ENCODE measurements around the gene LCE1C. TPM values are rescaled to one million over a fixed set of nuclear protein-coding genes. Genes with fewer than 3 reads are reported as not detected.
A peak's percentile ranks its signal among the peaks of the same experiment; 100 is the strongest.

The LCE1C gene
- polyA plus RNA-seq, 2 of the 4 experiments (the other 2 are of a cell fraction), result not detected

DNA sequence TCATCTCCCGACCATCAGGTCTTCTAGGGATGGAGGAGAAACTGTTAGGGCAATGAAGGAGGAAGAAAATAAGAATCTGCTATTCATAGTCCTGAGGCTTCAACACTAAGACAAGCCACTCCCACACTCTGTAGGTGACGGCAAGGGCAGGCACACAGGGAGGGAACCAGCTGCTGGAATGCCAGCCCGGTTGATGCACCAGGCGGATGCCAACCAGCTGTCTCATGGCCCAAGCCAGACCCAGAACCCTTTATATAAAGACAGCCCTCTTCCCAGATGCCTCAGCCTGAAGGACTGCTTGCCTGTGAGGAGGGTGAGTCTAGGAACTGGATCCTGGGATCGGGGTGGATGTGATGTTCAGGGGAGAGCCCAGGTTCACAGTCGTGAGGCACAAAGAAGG lies 48.7 kb downstream of the LCE1C start, which contains the start of gene KPRP:
Gene KPRP, plus strand, starts transcription at position 279 of the 400 bp plus-strand sequence. CDS start 1,564 bp downstream, outside the sequence.
- no peaks in the 10 kb centered on the region for H3K9me3 ChIP-seq
- ChIA-PET CTCF (no interaction called here), POLR2A (no interaction called here)
- H3K27ac ChIP-seq, result no peak within 1 kb of the TSS
- no peak within 1 kb of the TSS for H3K4me3 ChIP-seq
- no peak within 1 kb of the TSS for H3K4me2 ChIP-seq
- TF ChIP-seq RCOR1 (IDR thresholded peaks at IDR 0.05; ENCODE audit: low read depth, low read length), result no peak
- DNase-seq (ENCODE audit: low read depth in 1 of 2, low spot score in 1 of 2), result no peak
- no peaks in the 10 kb centered on the region for H3K4me1 ChIP-seq
- WGBS (ENCODE audit: missing lambda C conversion rate), result 33% methylated on average over 6 of the region's 6 CpGs
- 0 out of 6 replicates have a peak, but pooled peaks of 1 of the 2 experiments have one; percentile 19 for ATAC-seq
- no peak for FAIRE-seq

DNA sequence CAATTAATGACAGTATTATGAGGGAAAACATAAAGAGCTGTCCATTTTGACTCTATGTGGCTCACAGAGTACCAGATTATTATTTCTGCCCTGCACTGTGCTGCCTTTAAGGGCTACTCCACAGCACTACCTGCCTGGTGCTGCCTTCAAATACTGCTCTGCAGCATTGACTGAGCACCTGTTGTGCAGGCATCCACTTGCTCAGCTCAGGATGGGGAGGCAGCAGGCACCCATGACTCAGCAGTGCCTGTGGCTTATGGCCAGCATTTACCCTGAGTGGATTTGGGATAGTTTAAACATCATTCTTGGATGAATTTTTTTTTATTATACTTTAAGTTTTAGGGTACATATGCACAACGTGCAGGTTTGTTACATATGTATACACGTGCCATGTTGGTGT lies 49.6 kb downstream of the LCE1C start:
- H3K4me3 ChIP-seq, result no peak overlapping the region
- no peak for ATAC-seq
- H3K9me3 ChIP-seq, result no peaks in the 10 kb centered on the region
- WGBS (ENCODE audit: missing lambda C conversion rate), result 11% methylated on average over 2 of the region's 2 CpGs
- no peak overlapping the region for H3K27ac ChIP-seq
- no peak overlapping the region for H3K4me2 ChIP-seq
- ChIA-PET CTCF (no interaction called here), POLR2A (no interaction called here)
- no peaks in the 10 kb centered on the region for H3K4me1 ChIP-seq
- TF ChIP-seq HES2 (IDR thresholded peaks at IDR 0.05), result no peak
- no peak for TF ChIP-seq RCOR1 (IDR thresholded peaks at IDR 0.05; ENCODE audit: low read depth, low read length)
- no peak for TF ChIP-seq POLR2AphosphoS2 (conservative IDR thresholded peaks at IDR 0.05; ENCODE audit: low read length)
- no peak for TF ChIP-seq HOXA7 (CRISPR knock-in tag; IDR thresholded peaks at IDR 0.05)
- FAIRE-seq, result no peak
- no peak for DNase-seq (ENCODE audit: low read depth in 1 of 2, low spot score in 1 of 2)

Other genes starting within 250 kb of the LCE1C start
- not detected in 2 replicates for gene LCE3E, start 239.9 kb downstream of the LCE1C start, polyA plus RNA-seq (2011; rRNA removed)
- not detected in 3 replicates for gene LCE3E, start 239.9 kb downstream of the LCE1C start, polyA plus RNA-seq (2017; fragmentation: RNase III; extraction: RNeasy Plus Mini Kit Qiagen cat#74134 plus additional on column Dnase treatment)
- gene LCE3D, start 226.1 kb downstream of the LCE1C start, polyA plus RNA-seq (2011; rRNA removed), result 0.23 and 0.36 TPM in 2 replicates
- gene LCE3D, start 226.1 kb downstream of the LCE1C start, polyA plus RNA-seq (2017; fragmentation: RNase III; extraction: RNeasy Plus Mini Kit Qiagen cat#74134 plus additional on column Dnase treatment), result 0.18 to 0.39 TPM (median 0.18 TPM) in 3 replicates
- gene LCE3C, start 206.4 kb downstream of the LCE1C start, polyA plus RNA-seq (2011; rRNA removed), result not detected in 2 replicates
- not detected in 3 replicates for gene LCE3C, start 206.4 kb downstream of the LCE1C start, polyA plus RNA-seq (2017; fragmentation: RNase III; extraction: RNeasy Plus Mini Kit Qiagen cat#74134 plus additional on column Dnase treatment)
- not detected in 2 replicates for gene LCE3B, start 192.8 kb downstream of the LCE1C start, polyA plus RNA-seq (2011; rRNA removed)
- not detected in 3 replicates for gene LCE3B, start 192.8 kb downstream of the LCE1C start, polyA plus RNA-seq (2017; fragmentation: RNase III; extraction: RNeasy Plus Mini Kit Qiagen cat#74134 plus additional on column Dnase treatment)
- gene LCE3A, start 183.5 kb downstream of the LCE1C start, polyA plus RNA-seq (2011; rRNA removed), result not detected in 2 replicates
- not detected in 3 replicates for gene LCE3A, start 183.5 kb downstream of the LCE1C start, polyA plus RNA-seq (2017; fragmentation: RNase III; extraction: RNeasy Plus Mini Kit Qiagen cat#74134 plus additional on column Dnase treatment)
- not detected in 2 replicates for gene LCE2D, start 143.3 kb downstream of the LCE1C start, polyA plus RNA-seq (2011; rRNA removed)
- gene LCE2D, start 143.3 kb downstream of the LCE1C start, polyA plus RNA-seq (2017; fragmentation: RNase III; extraction: RNeasy Plus Mini Kit Qiagen cat#74134 plus additional on column Dnase treatment), result not detected in 3 replicates
- gene LCE2C, start 131.4 kb downstream of the LCE1C start, polyA plus RNA-seq (2011; rRNA removed), result not detected in 2 replicates
- not detected in 3 replicates for gene LCE2C, start 131.4 kb downstream of the LCE1C start, polyA plus RNA-seq (2017; fragmentation: RNase III; extraction: RNeasy Plus Mini Kit Qiagen cat#74134 plus additional on column Dnase treatment)
- not detected in 2 replicates for gene LCE2B, start 120.5 kb downstream of the LCE1C start, polyA plus RNA-seq (2011; rRNA removed)
- gene LCE2B, start 120.5 kb downstream of the LCE1C start, polyA plus RNA-seq (2017; fragmentation: RNase III; extraction: RNeasy Plus Mini Kit Qiagen cat#74134 plus additional on column Dnase treatment), result not detected in 3 replicates
- not detected in 2 replicates for gene LCE2A, start 108.3 kb downstream of the LCE1C start, polyA plus RNA-seq (2011; rRNA removed)
- gene LCE2A, start 108.3 kb downstream of the LCE1C start, polyA plus RNA-seq (2017; fragmentation: RNase III; extraction: RNeasy Plus Mini Kit Qiagen cat#74134 plus additional on column Dnase treatment), result not detected in 3 replicates
- not detected in 2 replicates for gene LCE4A, start 98.5 kb downstream of the LCE1C start, polyA plus RNA-seq (2011; rRNA removed)
- gene LCE4A, start 98.5 kb downstream of the LCE1C start, polyA plus RNA-seq (2017; fragmentation: RNase III; extraction: RNeasy Plus Mini Kit Qiagen cat#74134 plus additional on column Dnase treatment), result not detected in 3 replicates
- not detected in 2 replicates for gene KPRP, start 48.6 kb downstream of the LCE1C start, polyA plus RNA-seq (2011; rRNA removed)
- gene KPRP, start 48.6 kb downstream of the LCE1C start, polyA plus RNA-seq (2017; fragmentation: RNase III; extraction: RNeasy Plus Mini Kit Qiagen cat#74134 plus additional on column Dnase treatment), result not detected in 3 replicates
- not detected in 2 replicates for gene LCE1F, start 31.5 kb downstream of the LCE1C start, polyA plus RNA-seq (2011; rRNA removed)
- not detected in 3 replicates for gene LCE1F, start 31.5 kb downstream of the LCE1C start, polyA plus RNA-seq (2017; fragmentation: RNase III; extraction: RNeasy Plus Mini Kit Qiagen cat#74134 plus additional on column Dnase treatment)
- gene LCE1E, start 20.4 kb downstream of the LCE1C start, polyA plus RNA-seq (2011; rRNA removed), result not detected in 2 replicates
- not detected in 3 replicates for gene LCE1E, start 20.4 kb downstream of the LCE1C start, polyA plus RNA-seq (2017; fragmentation: RNase III; extraction: RNeasy Plus Mini Kit Qiagen cat#74134 plus additional on column Dnase treatment)
- gene LCE1D, start 9.9 kb downstream of the LCE1C start, polyA plus RNA-seq (2011; rRNA removed), result not detected in 2 replicates
- not detected in 3 replicates for gene LCE1D, start 9.9 kb downstream of the LCE1C start, polyA plus RNA-seq (2017; fragmentation: RNase III; extraction: RNeasy Plus Mini Kit Qiagen cat#74134 plus additional on column Dnase treatment)
- gene LCE1B, start 5.3 kb upstream of the LCE1C start, polyA plus RNA-seq (2011; rRNA removed), result not detected in 2 replicates
- not detected in 3 replicates for gene LCE1B, start 5.3 kb upstream of the LCE1C start, polyA plus RNA-seq (2017; fragmentation: RNase III; extraction: RNeasy Plus Mini Kit Qiagen cat#74134 plus additional on column Dnase treatment)
- gene LCE1A, start 20.8 kb upstream of the LCE1C start, polyA plus RNA-seq (2011; rRNA removed), result not detected in 2 replicates
- not detected in 3 replicates for gene LCE1A, start 20.8 kb upstream of the LCE1C start, polyA plus RNA-seq (2017; fragmentation: RNase III; extraction: RNeasy Plus Mini Kit Qiagen cat#74134 plus additional on column Dnase treatment)
- not detected in 2 replicates for gene LCE6A, start 36.2 kb upstream of the LCE1C start, polyA plus RNA-seq (2011; rRNA removed)
- not detected in 3 replicates for gene LCE6A, start 36.2 kb upstream of the LCE1C start, polyA plus RNA-seq (2017; fragmentation: RNase III; extraction: RNeasy Plus Mini Kit Qiagen cat#74134 plus additional on column Dnase treatment)
- not detected in 2 replicates for gene LCE7A, start 53.3 kb upstream of the LCE1C start, polyA plus RNA-seq (2011; rRNA removed)
- not detected in 3 replicates for gene LCE7A, start 53.3 kb upstream of the LCE1C start, polyA plus RNA-seq (2017; fragmentation: RNase III; extraction: RNeasy Plus Mini Kit Qiagen cat#74134 plus additional on column Dnase treatment)
- gene SMCP, start 71.7 kb upstream of the LCE1C start, polyA plus RNA-seq (2011; rRNA removed), result not detected in 2 replicates
- gene SMCP, start 71.7 kb upstream of the LCE1C start, polyA plus RNA-seq (2017; fragmentation: RNase III; extraction: RNeasy Plus Mini Kit Qiagen cat#74134 plus additional on column Dnase treatment), result not detected in 3 replicates
- gene IVL, start 101.9 kb upstream of the LCE1C start, polyA plus RNA-seq (2011; rRNA removed), result not detected in 2 replicates
- gene IVL, start 101.9 kb upstream of the LCE1C start, polyA plus RNA-seq (2017; fragmentation: RNase III; extraction: RNeasy Plus Mini Kit Qiagen cat#74134 plus additional on column Dnase treatment), result not detected in 3 replicates
- gene SPRR5, start 140.6 kb upstream of the LCE1C start, polyA plus RNA-seq (2011; rRNA removed), result not detected in 2 replicates
- gene SPRR5, start 140.6 kb upstream of the LCE1C start, polyA plus RNA-seq (2017; fragmentation: RNase III; extraction: RNeasy Plus Mini Kit Qiagen cat#74134 plus additional on column Dnase treatment), result not detected in 3 replicates
- not detected in 2 replicates for gene SPRR4, start 164.0 kb upstream of the LCE1C start, polyA plus RNA-seq (2011; rRNA removed)
- gene SPRR4, start 164.0 kb upstream of the LCE1C start, polyA plus RNA-seq (2017; fragmentation: RNase III; extraction: RNeasy Plus Mini Kit Qiagen cat#74134 plus additional on column Dnase treatment), result not detected in 3 replicates
- not detected in 2 replicates for gene SPRR1A, start 177.4 kb upstream of the LCE1C start, polyA plus RNA-seq (2011; rRNA removed)
- not detected in 3 replicates for gene SPRR1A, start 177.4 kb upstream of the LCE1C start, polyA plus RNA-seq (2017; fragmentation: RNase III; extraction: RNeasy Plus Mini Kit Qiagen cat#74134 plus additional on column Dnase treatment)
- gene SPRR3, start 195.1 kb upstream of the LCE1C start, polyA plus RNA-seq (2011; rRNA removed), result not detected in 2 replicates
- not detected in 3 replicates for gene SPRR3, start 195.1 kb upstream of the LCE1C start, polyA plus RNA-seq (2017; fragmentation: RNase III; extraction: RNeasy Plus Mini Kit Qiagen cat#74134 plus additional on column Dnase treatment)
- gene SPRR1B, start 224.6 kb upstream of the LCE1C start, polyA plus RNA-seq (2011; rRNA removed), result not detected in 2 replicates
- not detected in 3 replicates for gene SPRR1B, start 224.6 kb upstream of the LCE1C start, polyA plus RNA-seq (2017; fragmentation: RNase III; extraction: RNeasy Plus Mini Kit Qiagen cat#74134 plus additional on column Dnase treatment)
- gene SPRR2D, start 234.5 kb upstream of the LCE1C start, polyA plus RNA-seq (2011; rRNA removed), result not detected in 2 replicates
- not detected in 3 replicates for gene SPRR2D, start 234.5 kb upstream of the LCE1C start, polyA plus RNA-seq (2017; fragmentation: RNase III; extraction: RNeasy Plus Mini Kit Qiagen cat#74134 plus additional on column Dnase treatment)